Tibial artery (tissue), 4 donors: ENCODE measurements around the gene CDK4.
A peak's percentile ranks its signal among the peaks of the same experiment; 100 is the strongest.

Experiments
- DNase-seq, 2 donors: peaks; one replicate each; pipeline ENCODE4 v3.0.0-alpha.2; 2019
- H3K27ac ChIP-seq, 2 donors: fragments of 200-600 bp; sonication (generic) in 1 of 2; 1 replicate in 1 of 2; 2 replicates in 1 of 2; pipeline ENCODE4 v1.5.1; 2018 to 2019; ENCODE audit warnings: mild to moderate bottlenecking in 1 of 2
- H3K27me3 ChIP-seq, 2 donors: fragments of 200-600 bp; sonication (generic) in 1 of 2; one replicate each; pipeline versions ENCODE4 v1.5.1 to v1.6.0; 2016 to 2019
- H3K36me3 ChIP-seq, 3 donors: fragments of 200-600 bp; sonication (generic) in 2 of 3; one replicate each; pipeline ENCODE4 v1.5.1; 2016 to 2019; ENCODE audit warnings: mild to moderate bottlenecking in 2 of 3
- H3K4me1 ChIP-seq, 4 donors: fragments of 200-600 bp; sonication (generic) in 2 of 4; 1 replicate in 3 of 4; 2 replicates in 1 of 4; pipeline ENCODE4 v1.5.1; 2016 to 2019
- H3K4me3 ChIP-seq, 2 donors: fragments of 200-600 bp; sonication (generic) in 1 of 2; 1 replicate in 1 of 2; 2 replicates in 1 of 2; pipeline ENCODE4 v1.5.1; 2018 to 2019; ENCODE audit warnings: mild to moderate bottlenecking in 2 of 2
- H3K9me3 ChIP-seq, 3 donors: fragments of 200-600 bp; sonication (generic) in 1 of 3; one replicate each; pipeline ENCODE4 v1.5.1; 2016 to 2019
- CTCF ChIP-seq, 2 experiments: fragments of 200-600 bp in 1 of 2; fragments of 450-650 bp in 1 of 2; IDR thresholded peaks; one replicate each; pipeline ENCODE4 v1.5.1; 2017 to 2019; ENCODE audit warnings: antibody characterized with exemption in 2 of 2, mild to moderate bottlenecking in 1 of 2, moderate library complexity in 1 of 2
- intact Hi-C: fragments of 100-400 bp; cut with DNase I; formaldehyde crosslinking; loops from one replicate; pipeline ENCODE4 v1.15.0; 2023; ENCODE audit warnings: low total_unique reads

The CDK4 gene

GRCh38 chr12:57763881-57764661, 12.0 kb upstream of the CDK4 start:
- no peak overlapping the region for H3K4me3 ChIP-seq
- H3K36me3 ChIP-seq, result peaks cover 0 to 12% (median 8%) of the 10 kb centered on the region in 3 donors
- H3K9me3 ChIP-seq, result no peaks in the 10 kb centered on the region
- no peak overlapping the region for H3K27ac ChIP-seq
- peaks cover 0 to 31% (median 29%) of the 10 kb centered on the region in 4 donors for H3K4me1 ChIP-seq
- DNase-seq, result peak in 1 of 2 donors; percentile 49
- peaks cover 0 to 54% of the 10 kb centered on the region in 2 donors for H3K27me3 ChIP-seq
- intact Hi-C loops, result no loop called here
- no peak for TF ChIP-seq CTCF (IDR thresholded peaks at IDR 0.05)

GRCh38 chr12:57762463-57762862, 10.4 kb upstream of the CDK4 start:
- Histone ChIP-seq H3K4me3 (no peak overlapping the region), H3K27me3 (peaks cover 0 to 54% of the 10 kb centered on the region in 2 donors), H3K36me3 (peaks cover 0 to 14% (median 12%) of the 10 kb centered on the region in 3 donors), H3K9me3 (no peaks in the 10 kb centered on the region), H3K27ac (no peak overlapping the region), H3K4me1 (peaks cover 0 to 31% (median 29%) of the 10 kb centered on the region in 4 donors)
- TF ChIP-seq CTCF (IDR thresholded peaks at IDR 0.05), result no peak
- intact Hi-C loops, result no loop called here
- DNase-seq, result no peak

- intact Hi-C loops, result no loop called here
- DNase-seq, result peak in 1 of 2 donors; percentile 13
- Histone ChIP-seq H3K27me3 (peaks cover 0 to 54% of the 10 kb centered on the region in 2 donors), H3K36me3 (peaks cover 0 to 14% (median 12%) of the 10 kb centered on the region in 3 donors), H3K4me1 (peaks cover 0 to 22% (median 21%) of the 10 kb centered on the region in 4 donors), H3K4me3 (no peak overlapping the region), H3K27ac (no peak overlapping the region), H3K9me3 (no peaks in the 10 kb centered on the region)
- no peak for TF ChIP-seq CTCF (IDR thresholded peaks at IDR 0.05)
Observed at GRCh38 chr12:57761391-57761998, 9.4 kb upstream of the CDK4 start.

GRCh38 chr12:57760347-57760982, 8.4 kb upstream of the CDK4 start:
- H3K27ac ChIP-seq, result no peak overlapping the region
- H3K4me1 ChIP-seq, result peaks cover 0 to 19% (median 14%) of the 10 kb centered on the region in 4 donors
- H3K36me3 ChIP-seq, result peaks cover 0 to 14% (median 12%) of the 10 kb centered on the region in 3 donors
- no peak overlapping the region for H3K4me3 ChIP-seq
- intact Hi-C loops, result no loop called here
- no peaks in the 10 kb centered on the region for H3K9me3 ChIP-seq
- TF ChIP-seq CTCF (IDR thresholded peaks at IDR 0.05), result no peak
- peaks cover 0 to 46% of the 10 kb centered on the region in 2 donors for H3K27me3 ChIP-seq
- DNase-seq, result no peak

- Histone ChIP-seq H3K4me1 (peaks cover 0 to 14% (median 7%) of the 10 kb centered on the region in 4 donors), H3K36me3 (peaks cover 0 to 14% (median 12%) of the 10 kb centered on the region in 3 donors), H3K27ac (no peak overlapping the region), H3K27me3 (peaks cover 0 to 36% of the 10 kb centered on the region in 2 donors), H3K4me3 (no peak overlapping the region), H3K9me3 (no peaks in the 10 kb centered on the region)
- TF ChIP-seq CTCF (IDR thresholded peaks at IDR 0.05), result no peak
- intact Hi-C loops, result no loop called here
- DNase-seq, result no peak
Observed at GRCh38 chr12:57759360-57759980, 7.4 kb upstream of the CDK4 start.
